Measurements from ENCODE around the gene HJURP.

GRCh38 chr2:233819884-233820773, 34.2 kb downstream of the HJURP start:
- TF ChIP-seq CTCF (IDR thresholded peaks at IDR 0.05) (no peak), POLR2AphosphoS5 (IDR thresholded peaks at IDR 0.05) (no peak), POLR2A (IDR thresholded peaks at IDR 0.05) (no peak)

Measured in gastroesophageal sphincter (tissue), 3 donors.